CD14-positive monocyte (primary cell): ENCODE measurements around the gene KCNA1. TPM values are rescaled to one million over a fixed set of nuclear protein-coding genes. Genes with fewer than 3 reads are reported as not detected.
A peak's percentile ranks its signal among the peaks of the same experiment; 100 is the strongest.

Experiments used
- DNase-seq, 3 donors: peaks; one replicate each; pipeline ENCODE4 v3.0.0-alpha.2; 2011 to 2022
- H2AFZ ChIP-seq: 2 replicates; pipeline ENCODE4 v1.6.0; 2012; ENCODE audit warnings: mild to moderate bottlenecking, low read depth, low read length, inconsistent platforms; ENCODE audit not compliant: insufficient read depth, poor library complexity, severe bottlenecking
- H3K27ac ChIP-seq, 2 donors: 1 replicate in 1 of 2; 2 replicates in 1 of 2; pipeline ENCODE4 v1.5.1; 2012 to 2013; ENCODE audit warnings: low read length in 2 of 2, control low read depth in 1 of 2, inconsistent platforms in 1 of 2, low read depth in 1 of 2, mild to moderate bottlenecking in 1 of 2
- H3K27me3 ChIP-seq, 2 donors: one replicate each; pipeline versions ENCODE4 v1.6.0 to v1.6.1; 2011 to 2013; ENCODE audit warnings: low read length in 2 of 2; ENCODE audit not compliant: control insufficient read depth in 2 of 2, insufficient read depth in 2 of 2
- H3K36me3 ChIP-seq, 2 donors: replicated peaks in 1 of 2; 1 replicate in 1 of 2; 2 replicates in 1 of 2; pipeline versions ENCODE4 v1.5.1 to v1.6.1; 2012 to 2013; ENCODE audit warnings: low read length in 2 of 2, control low read depth in 1 of 2, inconsistent platforms in 1 of 2, mild to moderate bottlenecking in 1 of 2; ENCODE audit not compliant: insufficient read depth in 2 of 2, control insufficient read depth in 1 of 2
- H3K4me1 ChIP-seq, 2 donors: 1 replicate in 1 of 2; 2 replicates in 1 of 2; pipeline versions ENCODE4 v1.5.1 to v1.6.1; 2012 to 2013; ENCODE audit warnings: low read length in 2 of 2, control low read depth in 1 of 2, inconsistent platforms in 1 of 2, mild to moderate bottlenecking in 1 of 2, moderate library complexity in 1 of 2; ENCODE audit not compliant: insufficient read depth in 2 of 2, control insufficient read depth in 1 of 2
- H3K4me2 ChIP-seq: replicated peaks from 2 replicates; pipeline ENCODE3; 2012; ENCODE audit warnings: low read length, moderate library complexity, mild to moderate bottlenecking; ENCODE audit not compliant: poor library complexity, severe bottlenecking; ENCODE audit errors: extremely low read depth
- H3K4me3 ChIP-seq, 3 experiments: fragments of 200-600 bp in 1 of 3; sonication (generic) in 1 of 3; replicated peaks in 1 of 3; 1 replicate in 2 of 3; 2 replicates in 1 of 3; pipeline ENCODE4 v1.5.1; 2011 to 2013; ENCODE audit warnings: low read length in 3 of 3, mild to moderate bottlenecking in 3 of 3, control low read depth in 2 of 3, low read depth in 2 of 3, inconsistent platforms in 1 of 3, moderate library complexity in 1 of 3
- H3K79me2 ChIP-seq: 2 replicates; pipeline ENCODE4 v1.6.0; 2012; ENCODE audit warnings: mild to moderate bottlenecking, control low read depth, inconsistent platforms, low read length, moderate library complexity; ENCODE audit not compliant: insufficient read depth
- H3K9ac ChIP-seq: 2 replicates; pipeline ENCODE4 v1.6.0; 2017; ENCODE audit warnings: low read length, mild to moderate bottlenecking; ENCODE audit not compliant: insufficient read depth, poor library complexity, severe bottlenecking
- H3K9me3 ChIP-seq, 2 donors: replicated peaks in 1 of 2; 1 replicate in 1 of 2; 2 replicates in 1 of 2; pipeline versions ENCODE4 v1.5.1 to v1.6.1; 2012 to 2013; ENCODE audit warnings: low read length in 2 of 2, control low read depth in 1 of 2; ENCODE audit not compliant: control insufficient read depth in 1 of 2, insufficient read depth in 1 of 2
- H4K20me1 ChIP-seq: 2 replicates; pipeline ENCODE4 v1.6.0; 2012; ENCODE audit warnings: mild to moderate bottlenecking, low read length, control low read depth, moderate library complexity; ENCODE audit not compliant: insufficient read depth
- H3K27ac Mint-ChIP-seq, 7 donors: one replicate each; pipeline ENCODE4 v1.8.0; 2020; ENCODE audit warnings: mild to moderate bottlenecking in 7 of 7, mixed read lengths in 7 of 7, moderate library complexity in 6 of 7, inconsistent platforms in 2 of 7
- H3K27me3 Mint-ChIP-seq, 3 donors: one replicate each; pipeline ENCODE4 v1.8.0; 2021 to 2022; ENCODE audit warnings: low read depth in 3 of 3, mild to moderate bottlenecking in 3 of 3, mixed read lengths in 3 of 3, moderate library complexity in 3 of 3, inconsistent platforms in 1 of 3
- H3K36me3 Mint-ChIP-seq, 2 donors: one replicate each; pipeline ENCODE4 v1.8.0; 2020; ENCODE audit warnings: mixed read lengths in 2 of 2, inconsistent platforms in 1 of 2, mild to moderate bottlenecking in 1 of 2
- H3K4me1 Mint-ChIP-seq: one replicate; pipeline ENCODE4 v1.8.0; 2020; ENCODE audit warnings: mild to moderate bottlenecking, mixed read lengths
- H3K4me3 Mint-ChIP-seq, 2 donors: one replicate each; pipeline ENCODE4 v1.8.0; 2020; ENCODE audit warnings: mild to moderate bottlenecking in 2 of 2, mixed read lengths in 2 of 2, moderate library complexity in 1 of 2
- H3K9me3 Mint-ChIP-seq, 7 donors: one replicate each; pipeline ENCODE4 v1.8.0; 2020 to 2022; ENCODE audit warnings: mixed read lengths in 7 of 7, mild to moderate bottlenecking in 6 of 7, moderate library complexity in 6 of 7, inconsistent platforms in 2 of 7
- CTCF ChIP-seq: fragments of 200-600 bp; IDR thresholded peaks from one replicate; pipeline ENCODE4 v1.8.0; 2022; ENCODE audit warnings: antibody characterized with exemption, mild to moderate bottlenecking
- WGBS: methylation state at CpG from one replicate; pipeline ENCODE4 v1.1.5; 2013; ENCODE audit warnings: missing lambda C conversion rate; ENCODE audit not compliant: insufficient coverage; 5-methylcytosine and 5-hydroxymethylcytosine counted together
- intact Hi-C, 2 donors: fragments of 100-400 bp; cut with micrococcal nuclease; formaldehyde crosslinking; loops; one replicate each; pipeline versions ENCODE4 v1.15.0 to v1.15.1; 2023
- polyA plus RNA-seq, 3 donors: library from polyadenylated mRNA; depleted of rRNA in 1 of 3; unstranded in 2 of 3; stranded (reverse) in 1 of 3; fragments of 300-500 nt in 2 of 3; fragments of >200 nt in 1 of 3; fragmentation: Illumina TruSeq in 2 of 3; gene quantifications; 1 replicate in 2 of 3; 2 replicates in 1 of 3; pipeline ENCODE4 v1.2.3, GENCODE V29; 2012 to 2021

Gene KCNA1
- polyA plus RNA-seq, 3 donors: not detected

- H3K4me3 ChIP-seq: no peak overlapping the region
- H3K36me3 ChIP-seq: no peaks in the 10 kb centered on the region
- peaks cover 2 to 20% of the 10 kb centered on the region in 2 donors for H3K27me3 ChIP-seq
- intact Hi-C loops: no loop called here
- no peak overlapping the region for H2AFZ ChIP-seq
- H3K9ac ChIP-seq: no peak overlapping the region
- no peaks in the 10 kb centered on the region for H3K36me3 Mint-ChIP-seq
- no peak overlapping the region for H3K27ac ChIP-seq
- H3K27me3 Mint-ChIP-seq: peaks cover 4 to 26% (median 21%) of the 10 kb centered on the region in 3 donors
- H4K20me1 ChIP-seq: no peaks in the 10 kb centered on the region
- H3K9me3 Mint-ChIP-seq: no peaks in the 10 kb centered on the region
- H3K4me2 ChIP-seq: no peak overlapping the region
- no peak for DNase-seq
- H3K4me1 ChIP-seq: no peaks in the 10 kb centered on the region
- WGBS: 100% methylated on average over 1 of the region's 1 CpG
- H3K27ac Mint-ChIP-seq: no peak overlapping the region
- TF ChIP-seq CTCF: no peak
- no peaks in the 10 kb centered on the region for H3K4me1 Mint-ChIP-seq
- no peaks in the 10 kb centered on the region for H3K9me3 ChIP-seq
- no peaks in the 10 kb centered on the region for H3K79me2 ChIP-seq
- no peak overlapping the region for H3K4me3 Mint-ChIP-seq
Observed at GRCh38 chr12:4892418-4892817, 17.3 kb upstream of the KCNA1 start.

DNA sequence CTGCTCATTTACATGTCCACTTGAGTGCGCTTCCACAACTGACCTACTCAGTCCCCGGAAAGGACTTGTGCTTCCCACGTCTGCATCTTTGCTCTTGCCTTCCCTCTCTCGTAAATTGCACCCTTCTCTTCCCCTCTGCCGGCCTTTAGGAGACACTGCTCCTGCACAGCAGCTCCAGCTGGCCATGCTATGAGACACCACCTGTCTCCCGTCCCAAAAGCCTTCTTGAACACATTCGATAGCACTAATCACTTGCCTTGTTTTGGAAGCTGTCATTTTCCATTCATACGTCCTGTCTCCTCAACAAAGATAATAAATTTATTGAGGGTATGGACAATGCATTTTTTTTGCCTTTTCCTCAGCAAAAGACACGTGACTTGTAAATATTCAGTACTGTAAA is 15.7 kb upstream of the KCNA1 start:
- H4K20me1 ChIP-seq: no peaks in the 10 kb centered on the region
- Mint-ChIP-seq H3K36me3 (no peaks in the 10 kb centered on the region), H3K27me3 (peaks cover 1 to 20% (median 19%) of the 10 kb centered on the region in 3 donors), H3K4me3 (peak overlapping the region in 1 of 2 donors; percentile 5), H3K27ac (no peak overlapping the region), H3K4me1 (no peaks in the 10 kb centered on the region), H3K9me3 (no peaks in the 10 kb centered on the region)
- H3K9ac ChIP-seq: no peak overlapping the region
- H3K79me2 ChIP-seq: no peaks in the 10 kb centered on the region
- 84% methylated on average over 6 of the region's 9 CpGs for WGBS
- H3K27me3 ChIP-seq: peaks cover 0 to 16% of the 10 kb centered on the region in 2 donors
- H3K9me3 ChIP-seq: no peaks in the 10 kb centered on the region
- H3K4me1 ChIP-seq: no peaks in the 10 kb centered on the region
- no peak for TF ChIP-seq CTCF
- no peak overlapping the region for H3K27ac ChIP-seq
- DNase-seq: no peak
- no peak overlapping the region for H3K4me3 ChIP-seq
- intact Hi-C loops: no loop called here
- no peak overlapping the region for H2AFZ ChIP-seq
- no peaks in the 10 kb centered on the region for H3K36me3 ChIP-seq
- no peak overlapping the region for H3K4me2 ChIP-seq
